Neural cell (in vitro differentiated cells): Measurements from ENCODE around the gene SLC6A1. TPM values are rescaled to one million over a fixed set of nuclear protein-coding genes. Genes with fewer than 3 reads are reported as not detected.

Source experiments
- H2AFZ ChIP-seq: fragments of 200-600, 300-800 bp; sonication (generic), shearing (Covaris generic); 2 replicates; pipeline ENCODE4 v1.6.0; 2014; ENCODE audit warnings: low read depth, mild to moderate bottlenecking, antibody characterized with exemption, low read length, moderate library complexity
- H3F3A ChIP-seq: fragments of 200-600 bp; shearing (Covaris generic); 2 replicates; pipeline ENCODE4 v1.6.1; 2016; ENCODE audit warnings: mild to moderate bottlenecking, moderate library complexity, mixed read lengths, antibody characterized with exemption, low read length; ENCODE audit not compliant: insufficient read depth, poor library complexity, severe bottlenecking
- H3K27ac ChIP-seq: fragments of 200-600, 300-800 bp; sonication (generic), shearing (Covaris generic); 2 replicates; pipeline ENCODE4 v1.5.1; 2014; ENCODE audit warnings: mild to moderate bottlenecking, low read length, moderate library complexity
- H3K27me3 ChIP-seq: fragments of 300-800, 200-600 bp; sonication (generic), shearing (Covaris generic); 2 replicates; pipeline ENCODE4 v1.6.0; 2014; ENCODE audit warnings: mild to moderate bottlenecking, low read depth, low read length, moderate library complexity; ENCODE audit not compliant: insufficient read depth
- H3K36me3 ChIP-seq: fragments of 300-800, 200-600 bp; sonication (generic), shearing (Covaris generic); 2 replicates; pipeline ENCODE4 v1.5.1; 2014; ENCODE audit warnings: mild to moderate bottlenecking, antibody characterized with exemption, low read length, moderate library complexity; ENCODE audit not compliant: insufficient read depth
- H3K4me2 ChIP-seq: fragments of 300-800, 200-600 bp; sonication (generic), shearing (Covaris generic); 2 replicates; pipeline ENCODE4 v1.6.0; 2014; ENCODE audit warnings: mild to moderate bottlenecking, low read length
- H3K4me3 ChIP-seq: fragments of 300-800, 200-600 bp; sonication (generic), shearing (Covaris generic); 2 replicates; pipeline ENCODE4 v1.5.1; 2014; ENCODE audit warnings: mild to moderate bottlenecking, low read length, moderate library complexity
- H3K79me2 ChIP-seq: fragments of 200-600 bp; shearing (Covaris generic); replicated peaks from 2 replicates; pipeline ENCODE4 v1.6.0; 2014; ENCODE audit warnings: mild to moderate bottlenecking, low read length, moderate library complexity; ENCODE audit not compliant: insufficient read depth
- H3K9ac ChIP-seq: fragments of 300-800, 200-600 bp; sonication (generic), shearing (Covaris generic); 2 replicates; pipeline ENCODE4 v1.6.1; 2016; ENCODE audit warnings: mild to moderate bottlenecking, low read length, mixed read lengths
- H3K9me2 ChIP-seq: fragments of 200-600 bp; shearing (Covaris generic); 2 replicates; pipeline ENCODE4 v1.6.1; 2016; ENCODE audit warnings: mild to moderate bottlenecking, low read length, mixed read lengths; ENCODE audit not compliant: insufficient read depth
- H3K9me3 ChIP-seq: fragments of 200-600, 300-800 bp; sonication (generic), shearing (Covaris generic); 2 replicates; pipeline ENCODE4 v1.6.1; 2016; ENCODE audit warnings: mild to moderate bottlenecking, mixed run types, low read length, moderate library complexity, mixed read lengths
- H4K20me1 ChIP-seq: fragments of 200-600 bp; shearing (Covaris generic); 2 replicates; pipeline ENCODE4 v1.6.1; 2016; ENCODE audit warnings: mild to moderate bottlenecking, mixed run types; ENCODE audit not compliant: insufficient read depth
- EP300 ChIP-seq: fragments of 450-650 bp; conservative IDR thresholded peaks from 2 replicates; pipeline ENCODE4 v1.6.1; 2014; ENCODE audit warnings: antibody characterized with exemption, mild to moderate bottlenecking, moderate library complexity; ENCODE audit not compliant: poor library complexity, severe bottlenecking
- EZH2 ChIP-seq: fragments of 200-600, 300-800 bp; shearing (Covaris generic), sonication (generic); IDR thresholded peaks from 2 replicates; pipeline ENCODE4 v1.6.1; 2014; ENCODE audit warnings: antibody characterized with exemption, low read length, borderline replicate concordance, mild to moderate bottlenecking; ENCODE audit not compliant: insufficient read depth, poor library complexity, severe bottlenecking
- MXI1 ChIP-seq: fragments of 450-650 bp; conservative IDR thresholded peaks from 2 replicates; pipeline ENCODE4 v1.6.1; 2014; ENCODE audit warnings: antibody characterized with exemption, mild to moderate bottlenecking; ENCODE audit not compliant: poor library complexity, severe bottlenecking
- POLR2AphosphoS5 ChIP-seq: IDR thresholded peaks from 2 replicates; pipeline ENCODE4 v1.6.1; 2012
- RAD21 ChIP-seq: fragments of 450-650 bp; conservative IDR thresholded peaks from 2 replicates; pipeline ENCODE4 v1.6.1; 2014; ENCODE audit warnings: antibody characterized with exemption, mild to moderate bottlenecking, moderate library complexity
- REST ChIP-seq: IDR thresholded peaks from 2 replicates; pipeline ENCODE4 v1.6.1; 2012; ENCODE audit warnings: borderline replicate concordance
- SMC3 ChIP-seq: fragments of 450-650 bp; conservative IDR thresholded peaks from 2 replicates; pipeline ENCODE4 v1.6.1; 2014; ENCODE audit warnings: antibody characterized with exemption, mild to moderate bottlenecking, moderate library complexity; ENCODE audit not compliant: poor library complexity
- TAF1 ChIP-seq: IDR thresholded peaks from 2 replicates; pipeline ENCODE4 v1.6.1; 2012; ENCODE audit warnings: low read depth
- polyA plus RNA-seq: library from polyadenylated mRNA; depleted of rRNA; stranded (reverse); fragments of >200 nt; gene quantifications from 2 replicates; pipeline ENCODE4 v1.2.3, GENCODE V29; 2014
- TF ChIP-seq, protein P1 (sequence below): fragments of 450-650 bp; IDR thresholded peaks from 2 replicates; pipeline ENCODE4 v1.5.1; 2014; ENCODE audit warnings: antibody characterized with exemption, mild to moderate bottlenecking, moderate library complexity; ENCODE audit not compliant: poor library complexity, severe bottlenecking

SLC6A1 gene
- polyA plus RNA-seq, 1 donor from 2014 or later = 43.2 TPM

DNA sequence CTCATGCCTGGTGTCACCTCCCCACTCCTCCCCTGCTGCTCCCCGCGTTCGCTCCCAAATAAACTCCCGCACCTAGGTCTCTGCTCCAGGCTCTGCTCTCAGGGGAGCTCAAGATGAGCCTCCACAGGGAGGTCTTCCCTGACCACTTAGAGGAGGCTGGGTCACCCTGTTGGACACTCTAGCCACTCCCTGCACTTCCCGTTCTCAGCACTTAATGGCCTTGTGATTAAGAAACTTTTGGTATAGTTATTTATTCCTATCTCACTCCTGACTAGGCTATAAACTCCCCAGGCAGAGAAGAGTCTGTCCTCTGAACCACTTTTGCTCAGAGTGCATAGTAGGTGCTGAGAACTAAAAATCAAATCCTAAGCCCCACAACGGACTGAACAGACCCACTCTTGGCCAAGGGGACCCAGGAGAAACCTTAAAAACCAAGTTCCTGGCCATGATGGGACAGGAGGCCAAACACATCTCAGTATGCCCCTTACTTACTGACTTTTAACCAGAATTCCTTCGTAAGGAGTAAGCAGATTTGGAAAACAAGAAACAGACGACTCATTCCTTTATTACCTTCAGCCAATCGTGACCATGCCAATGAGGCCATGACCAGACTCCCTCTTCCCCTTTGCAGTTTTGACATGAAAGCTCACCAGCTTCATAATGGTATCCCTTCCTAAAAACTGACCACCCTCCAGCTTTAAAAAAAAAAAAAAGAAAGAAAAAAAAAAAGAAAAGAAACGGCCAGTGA is 92.7 kb downstream of the SLC6A1 start:
- no peak overlapping the region for H3K4me2 ChIP-seq

DNA sequence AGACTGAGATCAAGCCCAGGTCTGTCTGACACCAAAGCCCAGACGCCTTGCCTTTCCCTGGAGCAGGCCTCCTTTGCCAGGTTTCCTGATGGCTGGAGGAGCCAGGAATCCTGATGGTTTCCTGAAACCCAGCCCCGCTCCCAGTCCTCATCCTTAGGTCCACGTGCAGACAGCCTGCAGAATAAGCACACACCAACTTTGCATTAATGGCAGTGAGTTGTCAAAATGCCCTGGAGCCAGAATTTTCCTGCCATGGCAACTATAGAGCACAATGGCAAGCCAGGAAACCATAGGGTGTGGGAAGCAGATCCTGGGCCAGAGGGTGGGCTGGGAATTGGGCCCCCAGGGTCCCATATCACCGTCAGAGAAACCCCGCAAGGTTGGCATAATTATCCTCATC is 94.3 kb downstream of the SLC6A1 start:
- Histone ChIP-seq H3K36me3 (no peaks in the 10 kb centered on the region), H2AFZ (no peak overlapping the region)
- TF ChIP-seq, protein P1, sequence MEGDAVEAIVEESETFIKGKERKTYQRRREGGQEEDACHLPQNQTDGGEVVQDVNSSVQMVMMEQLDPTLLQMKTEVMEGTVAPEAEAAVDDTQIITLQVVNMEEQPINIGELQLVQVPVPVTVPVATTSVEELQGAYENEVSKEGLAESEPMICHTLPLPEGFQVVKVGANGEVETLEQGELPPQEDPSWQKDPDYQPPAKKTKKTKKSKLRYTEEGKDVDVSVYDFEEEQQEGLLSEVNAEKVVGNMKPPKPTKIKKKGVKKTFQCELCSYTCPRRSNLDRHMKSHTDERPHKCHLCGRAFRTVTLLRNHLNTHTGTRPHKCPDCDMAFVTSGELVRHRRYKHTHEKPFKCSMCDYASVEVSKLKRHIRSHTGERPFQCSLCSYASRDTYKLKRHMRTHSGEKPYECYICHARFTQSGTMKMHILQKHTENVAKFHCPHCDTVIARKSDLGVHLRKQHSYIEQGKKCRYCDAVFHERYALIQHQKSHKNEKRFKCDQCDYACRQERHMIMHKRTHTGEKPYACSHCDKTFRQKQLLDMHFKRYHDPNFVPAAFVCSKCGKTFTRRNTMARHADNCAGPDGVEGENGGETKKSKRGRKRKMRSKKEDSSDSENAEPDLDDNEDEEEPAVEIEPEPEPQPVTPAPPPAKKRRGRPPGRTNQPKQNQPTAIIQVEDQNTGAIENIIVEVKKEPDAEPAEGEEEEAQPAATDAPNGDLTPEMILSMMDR = no peak
- no peak for TF ChIP-seq TAF1
- TF ChIP-seq POLR2AphosphoS5 = no peak
- TF ChIP-seq EP300 = no peak
- no peak for TF ChIP-seq REST
- no peak for TF ChIP-seq SMC3
- no peak for TF ChIP-seq MXI1

More for the DNA sequence above, 92.7 kb downstream of the SLC6A1 start:
- H3K4me3 ChIP-seq = no peak overlapping the region
- no peaks in the 10 kb centered on the region for H3K36me3 ChIP-seq
- H3K9me3 ChIP-seq = no peaks in the 10 kb centered on the region
- TF ChIP-seq RAD21 (no peak), MXI1 (no peak), POLR2AphosphoS5 (no peak), EZH2 (no peak), REST (no peak), TAF1 (no peak), SMC3 (no peak), EP300 (no peak)
- TF ChIP-seq, protein P1 = no peak
- no peak overlapping the region for H2AFZ ChIP-seq
- H3K79me2 ChIP-seq = no peaks in the 10 kb centered on the region
- no peaks in the 10 kb centered on the region for H3F3A ChIP-seq
- H3K9ac ChIP-seq = no peak overlapping the region
- H3K9me2 ChIP-seq = no peaks in the 10 kb centered on the region
- no peaks in the 10 kb centered on the region for H4K20me1 ChIP-seq
- no peak overlapping the region for H3K27ac ChIP-seq
- H3K27me3 ChIP-seq = no peaks in the 10 kb centered on the region

More for the DNA sequence above, 94.3 kb downstream of the SLC6A1 start:
- no peak overlapping the region for H3K4me2 ChIP-seq
- H3K4me3 ChIP-seq = no peak overlapping the region
- no peak overlapping the region for H3K27ac ChIP-seq
- no peaks in the 10 kb centered on the region for H3K79me2 ChIP-seq
- H3K9me2 ChIP-seq = no peaks in the 10 kb centered on the region
- H3K9me3 ChIP-seq = no peaks in the 10 kb centered on the region
- no peak overlapping the region for H3K9ac ChIP-seq
- H4K20me1 ChIP-seq = no peaks in the 10 kb centered on the region
- H3F3A ChIP-seq = no peaks in the 10 kb centered on the region
- H3K27me3 ChIP-seq = no peaks in the 10 kb centered on the region
